H9 (cell line): ENCODE measurements around the gene LTBP2. TPM values are rescaled to one million over a fixed set of nuclear protein-coding genes. Genes with fewer than 3 reads are reported as not detected.
A peak's percentile ranks its signal among the peaks of the same experiment; 100 is the strongest.

Experiments
- DNase-seq: peaks from one replicate; pipeline ENCODE4 v3.0.0-alpha.2; 2017
- H2AFZ ChIP-seq: one replicate; pipeline ENCODE4 v1.6.1; 2013; ENCODE audit warnings: mild to moderate bottlenecking, low read length, control low read depth, moderate library complexity
- H2AK5ac ChIP-seq: 2 replicates; pipeline ENCODE4 v1.6.1; 2013; ENCODE audit warnings: low read length, control low read depth, mixed read lengths; ENCODE audit not compliant: insufficient read length
- H2BK120ac ChIP-seq: one replicate; pipeline ENCODE4 v1.6.1; 2013; ENCODE audit warnings: low read depth, mild to moderate bottlenecking, low read length, control low read depth, inconsistent platforms; ENCODE audit not compliant: poor library complexity, severe bottlenecking
- H2BK12ac ChIP-seq: 2 replicates; pipeline ENCODE4 v1.6.1; 2013; ENCODE audit warnings: low read length, control low read depth, mixed read lengths, low read depth; ENCODE audit not compliant: insufficient read length
- H2BK15ac ChIP-seq: 2 replicates; pipeline ENCODE4 v1.6.1; 2013; ENCODE audit warnings: low read depth, low read length, control low read depth
- H2BK20ac ChIP-seq: one replicate; pipeline ENCODE4 v1.6.1; 2013; ENCODE audit warnings: low read depth, mild to moderate bottlenecking, low read length, control low read depth, inconsistent platforms; ENCODE audit not compliant: poor library complexity, severe bottlenecking
- H2BK5ac ChIP-seq: 2 replicates; pipeline ENCODE4 v1.6.1; 2013; ENCODE audit warnings: low read length, control low read depth, mixed read lengths; ENCODE audit not compliant: insufficient read length
- H3K14ac ChIP-seq: 2 replicates; pipeline ENCODE4 v1.6.1; 2013; ENCODE audit warnings: low read length, control low read depth; ENCODE audit not compliant: insufficient read depth
- H3K18ac ChIP-seq: 2 replicates; pipeline ENCODE4 v1.6.1; 2013; ENCODE audit warnings: low read depth, mild to moderate bottlenecking, mixed read lengths, low read length, control low read depth; ENCODE audit not compliant: insufficient read length
- H3K23ac ChIP-seq: 2 replicates; pipeline ENCODE4 v1.6.1; 2013; ENCODE audit warnings: low read length, control low read depth, mixed read lengths, low read depth; ENCODE audit not compliant: insufficient read length
- H3K23me2 ChIP-seq: 2 replicates; pipeline ENCODE4 v1.6.1; 2013; ENCODE audit warnings: low read depth, mild to moderate bottlenecking, mixed read lengths, low read length, control low read depth; ENCODE audit not compliant: insufficient read length, poor library complexity, severe bottlenecking
- H3K27ac ChIP-seq: 2 replicates; pipeline ENCODE4 v1.5.1; 2013; ENCODE audit warnings: low read length, control low read depth, mixed read lengths, low read depth; ENCODE audit not compliant: insufficient read length
- H3K27me3 ChIP-seq: 2 replicates; pipeline ENCODE4 v1.6.1; 2013; ENCODE audit warnings: low read length, control low read depth, inconsistent platforms; ENCODE audit not compliant: insufficient read depth
- H3K4ac ChIP-seq: 2 replicates; pipeline ENCODE4 v1.6.1; 2013; ENCODE audit warnings: low read depth, mild to moderate bottlenecking, control low read depth, inconsistent platforms, low read length, moderate library complexity
- H3K4me1 ChIP-seq: 2 replicates; pipeline ENCODE4 v1.6.1; 2013; ENCODE audit warnings: low read length, control low read depth, inconsistent platforms; ENCODE audit not compliant: insufficient read depth
- H3K4me2 ChIP-seq: 2 replicates; pipeline ENCODE4 v1.6.1; 2013; ENCODE audit warnings: low read length, control low read depth, mixed read lengths; ENCODE audit not compliant: insufficient read length, insufficient read depth
- H3K56ac ChIP-seq: 2 replicates; pipeline ENCODE4 v1.6.1; 2013; ENCODE audit warnings: low read depth, mild to moderate bottlenecking, mixed read lengths, low read length, control low read depth; ENCODE audit not compliant: insufficient read length
- H3K79me1 ChIP-seq: 2 replicates; pipeline ENCODE4 v1.6.1; 2013; ENCODE audit warnings: low read depth, mild to moderate bottlenecking, moderate library complexity, low read length, control low read depth, inconsistent platforms; ENCODE audit not compliant: insufficient read depth, poor library complexity, severe bottlenecking
- H3K79me2 ChIP-seq: 2 replicates; pipeline ENCODE4 v1.6.1; 2013; ENCODE audit warnings: low read length, control low read depth, inconsistent platforms; ENCODE audit not compliant: insufficient read depth
- H3K9ac ChIP-seq: 2 replicates; pipeline ENCODE4 v1.6.1; 2013; ENCODE audit warnings: low read length, control low read depth, mixed read lengths; ENCODE audit not compliant: insufficient read length; ENCODE audit errors: extremely low read depth
- H3K9me3 ChIP-seq: one replicate; pipeline ENCODE4 v1.6.1; 2013; ENCODE audit warnings: low read depth, low read length, inconsistent platforms; ENCODE audit not compliant: control insufficient read depth
- H3T11ph ChIP-seq: one replicate; pipeline ENCODE4 v1.6.1; 2013; ENCODE audit warnings: mild to moderate bottlenecking, low read length, control low read depth, inconsistent platforms
- H4K20me1 ChIP-seq: one replicate; pipeline ENCODE4 v1.6.1; 2013; ENCODE audit not compliant: control insufficient read depth, insufficient read length, insufficient read depth
- H4K5ac ChIP-seq: 2 replicates; pipeline ENCODE4 v1.6.1; 2013; ENCODE audit warnings: low read depth, mild to moderate bottlenecking, mixed read lengths, low read length, control low read depth; ENCODE audit not compliant: insufficient read length
- H4K8ac ChIP-seq: replicated peaks from 2 replicates; pipeline ENCODE4 v1.6.1; 2013; ENCODE audit warnings: low read length, control low read depth, mixed read lengths, low read depth; ENCODE audit not compliant: insufficient read length
- H4K91ac ChIP-seq: 2 replicates; pipeline ENCODE4 v1.6.1; 2013; ENCODE audit warnings: low read depth, mild to moderate bottlenecking, moderate library complexity, mixed read lengths, low read length, control low read depth; ENCODE audit not compliant: insufficient read length
- H3K27ac Mint-ChIP-seq, 3 experiments: 2 replicates in 2 of 3; 3 replicates in 1 of 3; pipeline ENCODE4 v1.8.0; 2020 to 2021; ENCODE audit warnings: mixed read lengths in 3 of 3, mild to moderate bottlenecking in 1 of 3, moderate library complexity in 1 of 3
- H3K27me3 Mint-ChIP-seq: 2 replicates; pipeline ENCODE4 v1.8.0; 2021; ENCODE audit warnings: low read depth, mild to moderate bottlenecking, moderate library complexity, mixed read lengths
- H3K36me3 Mint-ChIP-seq, 3 experiments: 2 replicates in 2 of 3; 3 replicates in 1 of 3; pipeline ENCODE4 v1.8.0; 2020 to 2021; ENCODE audit warnings: low read depth in 3 of 3, mixed read lengths in 3 of 3; ENCODE audit not compliant: insufficient read depth in 1 of 3
- H3K4me1 Mint-ChIP-seq, 2 experiments: 2 replicates each; pipeline ENCODE4 v1.8.0; 2020; ENCODE audit warnings: mixed read lengths in 2 of 2
- H3K4me3 Mint-ChIP-seq, 2 experiments: 2 replicates in 1 of 2; 3 replicates in 1 of 2; pipeline ENCODE4 v1.8.0; 2020 to 2021; ENCODE audit warnings: mild to moderate bottlenecking in 2 of 2, mixed read lengths in 2 of 2, moderate library complexity in 1 of 2
- H3K9me3 Mint-ChIP-seq, 2 experiments: 2 replicates in 1 of 2; 3 replicates in 1 of 2; pipeline ENCODE4 v1.8.0; 2020; ENCODE audit warnings: mild to moderate bottlenecking in 2 of 2, mixed read lengths in 2 of 2, moderate library complexity in 1 of 2
- CTCF ChIP-seq: fragments of 200-600 bp; sonication (generic); conservative IDR thresholded peaks from 3 replicates; pipeline ENCODE4 v1.8.0; 2021; ENCODE audit warnings: antibody characterized with exemption, mild to moderate bottlenecking
- WGBS: extraction: QIAGEN DNeasy Blood & Tissue Kit; methylation state at CpG from one replicate; pipeline ENCODE4 v1.1.7; 2013; ENCODE audit warnings: missing lambda C conversion rate, low lambda C conversion rate, mixed read lengths; ENCODE audit not compliant: insufficient read length; ENCODE audit errors: extremely low coverage; 5-methylcytosine and 5-hydroxymethylcytosine counted together
- total RNA-seq: library from RNA; stranded (reverse); gene quantifications from 2 replicates; pipeline ENCODE4 v1.2.1, GENCODE V29; 2021

The LTBP2 gene
- total RNA-seq, 1 experiment from 2014 or later = 0.77 TPM

- H2AK5ac ChIP-seq = no peak overlapping the region
- H3K4me1 Mint-ChIP-seq = peaks cover 12 to 13% of the 10 kb centered on the region in 2 experiments
- H3K27ac Mint-ChIP-seq = peak overlapping the region in 1 of 3 experiments; percentile 40; a peak in 1 of 7 replicates
- H3K4ac ChIP-seq = no peak overlapping the region
- H4K20me1 ChIP-seq = peaks cover 2% of the 10 kb centered on the region
- H3K27me3 ChIP-seq = no peaks in the 10 kb centered on the region
- H3K27ac ChIP-seq = no peak overlapping the region
- H3K56ac ChIP-seq = no peak overlapping the region
- no peak overlapping the region for H3T11ph ChIP-seq
- no peaks in the 10 kb centered on the region for H3K9me3 Mint-ChIP-seq
- H3K27me3 Mint-ChIP-seq = peaks cover 2% of the 10 kb centered on the region
- H2BK120ac ChIP-seq = no peak overlapping the region
- H4K91ac ChIP-seq = no peak overlapping the region
- no CpG with 5 or more reads among the region's 4 CpGs for WGBS
- H2BK15ac ChIP-seq = no peak overlapping the region
- no peak overlapping the region for H3K18ac ChIP-seq
- no peak overlapping the region for H4K5ac ChIP-seq
- DNase-seq = no peak
- no peak overlapping the region for H2BK20ac ChIP-seq
- peaks cover 0 to 9% (median 1%) of the 10 kb centered on the region in 3 experiments; a peak in 2 of 7 replicates for H3K36me3 Mint-ChIP-seq
- H2BK5ac ChIP-seq = no peak overlapping the region
- H3K79me1 ChIP-seq = no peaks in the 10 kb centered on the region
- no peak overlapping the region for H3K14ac ChIP-seq
- no peaks in the 10 kb centered on the region for H3K9me3 ChIP-seq
- no peak overlapping the region for H3K4me3 Mint-ChIP-seq
- TF ChIP-seq CTCF = no peak
- H2AFZ ChIP-seq = no peak overlapping the region
- no peak overlapping the region for H3K4me2 ChIP-seq
- H3K4me1 ChIP-seq = no peaks in the 10 kb centered on the region
- no peak overlapping the region for H4K8ac ChIP-seq
- H3K23me2 ChIP-seq = no peaks in the 10 kb centered on the region
- no peak overlapping the region for H2BK12ac ChIP-seq
- H3K23ac ChIP-seq = no peak overlapping the region
- H3K79me2 ChIP-seq = no peaks in the 10 kb centered on the region
- H3K9ac ChIP-seq = no peak overlapping the region
Measured at GRCh38 chr14:74652541-74652940, 40.5 kb upstream of the LTBP2 start.
